ENCODE results near the gene EEFSEC. TPM values are rescaled to one million over a fixed set of nuclear protein-coding genes. Genes with fewer than 3 reads are reported as not detected.

EEFSEC gene
- total and polyA plus RNA-seq, 2 of the 4 experiments (the other 2 are of a cell fraction), result 4.5 to 9.3 TPM

DNA sequence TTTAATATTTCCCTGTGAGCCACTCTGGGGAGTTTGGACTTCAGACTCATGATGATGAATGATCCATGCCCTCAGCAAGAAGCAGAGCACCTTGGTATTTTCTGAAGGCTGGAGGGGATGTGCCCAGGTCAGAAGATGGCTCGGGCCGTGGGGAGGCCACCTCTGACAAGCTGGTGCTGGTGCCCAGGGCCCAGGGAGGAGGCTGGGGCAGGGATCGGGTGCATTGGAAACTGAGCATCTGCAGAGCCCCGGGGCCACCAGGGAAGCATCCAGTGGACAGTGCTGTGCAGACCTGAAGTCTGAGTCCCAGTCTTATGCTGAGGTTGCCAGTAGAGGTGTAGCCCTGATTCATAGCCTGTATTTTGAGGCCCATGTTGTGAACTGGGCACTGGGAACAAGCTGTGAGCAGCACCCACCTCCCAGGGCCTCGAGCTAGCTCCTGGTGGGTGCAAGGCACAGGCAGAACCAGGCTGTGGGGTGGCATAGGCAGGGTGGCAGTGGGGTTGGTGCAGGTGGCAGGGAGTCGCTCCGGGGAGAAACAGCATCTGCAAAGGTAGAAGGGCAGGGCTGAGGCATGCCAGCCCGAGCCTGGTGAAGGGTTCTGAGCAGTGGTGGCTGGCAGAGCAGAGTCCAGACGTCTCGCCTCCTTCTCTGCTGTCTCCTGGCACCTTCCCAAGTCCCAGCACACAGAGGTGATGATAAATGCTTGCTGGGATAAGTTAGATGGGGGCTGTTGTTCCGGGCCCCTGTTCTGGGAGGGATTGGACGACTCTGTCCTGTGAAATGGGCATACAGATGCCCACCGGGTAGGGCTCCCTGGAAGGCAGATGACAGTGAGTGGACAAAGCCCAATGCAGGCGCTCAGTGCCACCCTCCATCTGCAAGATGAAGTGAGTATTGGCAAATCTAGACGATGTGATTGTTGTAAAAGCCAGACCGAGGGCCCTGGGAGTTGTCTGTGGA, 302.8 kb downstream of the EEFSEC start:
- 55% methylated on average over 6 of the region's 16 CpGs; no CpG with 5 or more reads in 1 of the 2 experiments for WGBS, 2 experiments (ENCODE audit: extremely low coverage in 2 of 2, insufficient read length in 1 of 2)
- no peak overlapping the region for H2BK20ac ChIP-seq (ENCODE audit: low read depth, low read length)
- H2BK120ac ChIP-seq (ENCODE audit: low read depth, low read length), result no peak overlapping the region
- H2BK15ac ChIP-seq (ENCODE audit: low read depth, low read length), result no peak overlapping the region
- H2AK9ac ChIP-seq (replicated peaks; ENCODE audit: low read depth, low read length, poor library complexity), result no peak overlapping the region
- no peak overlapping the region for H2AFZ ChIP-seq (replicated peaks; ENCODE audit: low read length, poor library complexity)
- H4K20me1 ChIP-seq (ENCODE audit: insufficient read depth, low read length), result no peaks in the 10 kb centered on the region; the same call in 1 of the 2 replicates
- H3K27ac ChIP-seq (ENCODE audit: insufficient read depth, low read length), result no peak overlapping the region
- H4K5ac ChIP-seq (ENCODE audit: low read depth, low read length), result no peak overlapping the region
- H4K91ac ChIP-seq (ENCODE audit: insufficient read depth, low read depth, low read length), result no peak overlapping the region
- no peak overlapping the region for H4K8ac ChIP-seq (ENCODE audit: low read depth in 2 of 2, low read length in 2 of 2)
- H3K56ac ChIP-seq (ENCODE audit: extremely low read depth, insufficient read depth, low read length), result no peak overlapping the region
- no peak overlapping the region for H3K4me3 ChIP-seq (ENCODE audit: insufficient read depth, low read depth, low read length)
- ChIA-PET POLR2A (ENCODE audit: unreplicated experiment) (no interaction called here), CTCF (no interaction called here)
- no TSS peak for BruUV-seq (replicated peaks)
- no peak overlapping the region for H3K14ac ChIP-seq (replicated peaks; ENCODE audit: low read depth, low read length)
- TF ChIP-seq MAZ (IDR thresholded peaks at IDR 0.05; ENCODE audit: borderline replicate concordance, low read depth, low read length), result no peak
- intact Hi-C loops (cut with micrococcal nuclease), result no loop called here
- DNase-seq (no peak), ATAC-seq (ENCODE audit: low read depth) (no peak)
- H3K4ac ChIP-seq (ENCODE audit: low read depth, low read length), result no peak overlapping the region
- no peaks in the 10 kb centered on the region for H3K36me3 ChIP-seq (ENCODE audit: control insufficient read depth, insufficient read depth, low read length)
- H2AK5ac ChIP-seq (ENCODE audit: low read depth, low read length), result no peak overlapping the region
- H3K27me3 ChIP-seq (ENCODE audit: control insufficient read depth, insufficient read depth, low read length), result peaks cover 76% of the 10 kb centered on the region
- H3K4me1 ChIP-seq (ENCODE audit: control insufficient read depth, insufficient read depth, low read length), result no peaks in the 10 kb centered on the region
- no peak overlapping the region for H3K4me2 ChIP-seq (ENCODE audit: low read depth, low read length)
- dilution Hi-C loops (cut with HindIII; ENCODE audit: low sequenced_read_pairs, unreplicated experiment), result no loop called here
- no peak overlapping the region for H3K18ac ChIP-seq (ENCODE audit: low read depth, low read length)
- H3K9ac ChIP-seq (ENCODE audit: low read depth, low read length), result no peak overlapping the region
- in situ Hi-C loops (cut with MboI; ENCODE audit: low sequenced_read_pairs), result no loop called here
- no peaks in the 10 kb centered on the region for H3K9me1 ChIP-seq (ENCODE audit: insufficient read depth, low read length)
- H3K23ac ChIP-seq (ENCODE audit: low read depth, low read length), result no peak overlapping the region
- H2BK5ac ChIP-seq (ENCODE audit: low read depth, low read length, poor library complexity, severe bottlenecking), result no peak overlapping the region
- no peaks in the 10 kb centered on the region for H3K79me1 ChIP-seq (ENCODE audit: low read depth in 1 of 2, low read length in 2 of 2)
- H3K9me3 ChIP-seq (ENCODE audit: control insufficient read depth, insufficient read depth, low read length), result peaks cover 2% of the 10 kb centered on the region; the same call in 1 of the 2 replicates
